Naive B cell (primary cell): Measurements from ENCODE around the gene CHST8. TPM values are rescaled to one million over a fixed set of nuclear protein-coding genes. Genes with fewer than 3 reads are reported as not detected.

ENCODE experiments used
- ATAC-seq, 2 donors: fragments of 150-1000 bp; cut with Tn5 transposase; 2 replicates each; pipeline ENCODE4 v1.10.0; 2021; ENCODE audit warnings: low read depth in 2 of 2, mild to moderate bottlenecking in 2 of 2, moderate library complexity in 2 of 2
- DNase-seq: peaks from one replicate; pipeline ENCODE4 v3.0.0; 2022
- H3K27ac Mint-ChIP-seq, 6 donors: one replicate each; pipeline ENCODE4 v1.8.0; 2020 to 2022; ENCODE audit warnings: mild to moderate bottlenecking in 6 of 6, mixed read lengths in 6 of 6, moderate library complexity in 5 of 6, inconsistent platforms in 2 of 6
- H3K27me3 Mint-ChIP-seq, 3 donors: one replicate each; pipeline ENCODE4 v1.8.0; 2021 to 2022; ENCODE audit warnings: mixed read lengths in 3 of 3, mild to moderate bottlenecking in 1 of 3
- H3K36me3 Mint-ChIP-seq, 2 donors: one replicate each; pipeline ENCODE4 v1.8.0; 2020 to 2022; ENCODE audit warnings: mixed read lengths in 2 of 2, inconsistent platforms in 1 of 2, mild to moderate bottlenecking in 1 of 2
- H3K4me1 Mint-ChIP-seq, 3 donors: one replicate each; pipeline ENCODE4 v1.8.0; 2020 to 2022; ENCODE audit warnings: mixed read lengths in 3 of 3, inconsistent platforms in 1 of 3, mild to moderate bottlenecking in 1 of 3, moderate library complexity in 1 of 3
- H3K4me3 Mint-ChIP-seq, 8 donors: one replicate each; pipeline ENCODE4 v1.8.0; 2020 to 2022; ENCODE audit warnings: mild to moderate bottlenecking in 8 of 8, mixed read lengths in 8 of 8, moderate library complexity in 8 of 8, inconsistent platforms in 2 of 8
- H3K9me3 Mint-ChIP-seq, 7 donors: one replicate each; pipeline ENCODE4 v1.8.0; 2020 to 2022; ENCODE audit warnings: mixed read lengths in 7 of 7, mild to moderate bottlenecking in 5 of 7, inconsistent platforms in 2 of 7, moderate library complexity in 1 of 7
- polyA plus RNA-seq, 6 donors: library from polyadenylated mRNA; unstranded; fragments of 300-500 nt; fragmentation: Illumina TruSeq; gene quantifications; one replicate each; pipeline ENCODE4 v1.2.3, GENCODE V29; 2021; ENCODE audit warnings: low read depth in 6 of 6

The CHST8 gene
- polyA plus RNA-seq, 6 donors from 2014 or later, result 0.17 to 0.55 TPM; not detected in 4

GRCh38 chr19:33777753-33778088 lies 156.0 kb downstream of the CHST8 start:
- Mint-ChIP-seq H3K36me3 (no peaks in the 10 kb centered on the region), H3K4me1 (peaks cover 7 to 15% (median 11%) of the 10 kb centered on the region in 3 donors), H3K27me3 (peaks cover 27 to 61% (median 58%) of the 10 kb centered on the region in 3 donors), H3K27ac (no peak overlapping the region), H3K9me3 (no peaks in the 10 kb centered on the region), H3K4me3 (no peak overlapping the region)
- DNase-seq, result no peak
- no peak for ATAC-seq

DNA sequence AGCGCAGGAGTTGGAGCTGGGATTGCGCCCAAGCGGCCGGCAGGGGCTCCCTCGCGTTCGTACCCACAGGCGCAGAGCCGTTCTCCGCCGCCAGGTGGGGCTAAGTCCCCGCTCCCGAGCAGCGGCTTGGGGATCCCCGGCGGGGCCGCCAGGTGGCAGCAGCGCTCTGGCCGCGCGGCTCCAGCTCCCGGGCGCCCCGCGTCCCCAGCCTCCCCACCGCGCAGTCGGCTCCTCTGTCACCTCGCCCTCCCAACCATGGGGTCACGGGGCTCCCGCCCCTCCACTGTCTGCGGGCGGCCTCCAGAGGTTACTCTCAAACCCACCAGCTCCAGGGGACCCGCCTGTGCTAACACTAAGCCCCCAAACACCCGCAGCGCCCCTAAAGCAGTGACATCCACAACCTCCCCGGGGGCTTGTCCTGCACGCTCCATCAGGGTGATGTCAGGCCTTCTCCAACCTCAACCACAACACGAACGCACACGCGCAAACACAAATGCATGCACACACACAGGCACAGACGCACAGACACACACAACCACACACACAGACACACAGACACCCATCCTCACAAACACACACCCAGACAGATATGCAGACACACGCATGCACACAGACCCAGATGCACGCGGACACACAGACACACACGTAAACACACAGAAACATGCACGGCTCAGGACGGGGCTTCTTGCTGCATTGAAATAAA lies 156.5 kb downstream of the CHST8 start:
- peak overlapping the region in 1 of 6 donors; percentile 18 for H3K27ac Mint-ChIP-seq
- peaks cover 7 to 15% (median 11%) of the 10 kb centered on the region in 3 donors for H3K4me1 Mint-ChIP-seq
- H3K27me3 Mint-ChIP-seq, result peaks cover 27 to 61% (median 58%) of the 10 kb centered on the region in 3 donors
- ATAC-seq, result peak; percentile 85 to 88
- no peaks in the 10 kb centered on the region for H3K9me3 Mint-ChIP-seq
- H3K36me3 Mint-ChIP-seq, result no peaks in the 10 kb centered on the region
- peak overlapping the region in 4 of 8 donors; percentile 13 to 85 (median 18) for H3K4me3 Mint-ChIP-seq
- peak; percentile 79 for DNase-seq

DNA sequence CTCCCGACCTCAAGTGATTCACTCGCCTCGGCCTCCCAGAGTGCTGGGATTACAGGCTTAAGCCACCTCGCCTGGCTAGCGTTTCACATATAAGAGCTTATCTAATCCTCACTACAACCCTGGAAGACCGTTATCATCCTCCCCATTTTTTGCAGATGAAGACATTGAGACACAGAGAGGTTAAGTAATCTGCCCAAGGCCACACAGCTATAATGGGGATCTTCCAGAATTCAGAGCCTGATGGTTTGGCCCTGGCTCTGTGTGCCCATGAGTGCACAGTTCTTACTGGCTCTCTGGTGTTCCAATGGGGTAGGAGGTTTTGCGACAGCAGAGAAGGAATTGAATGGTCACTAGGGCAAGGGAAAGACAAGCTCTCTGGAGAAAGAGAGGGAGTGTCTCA lies 158.1 kb downstream of the CHST8 start:
- DNase-seq (no peak), ATAC-seq (no peak)
- H3K4me3 Mint-ChIP-seq, result peak overlapping the region in 1 of 8 donors; percentile 43
- H3K4me1 Mint-ChIP-seq, result peaks cover 7 to 15% (median 11%) of the 10 kb centered on the region in 3 donors
- H3K27me3 Mint-ChIP-seq, result peaks cover 29 to 68% (median 57%) of the 10 kb centered on the region in 3 donors
- no peaks in the 10 kb centered on the region for H3K36me3 Mint-ChIP-seq
- no peak overlapping the region for H3K27ac Mint-ChIP-seq
- H3K9me3 Mint-ChIP-seq, result no peaks in the 10 kb centered on the region

DNA sequence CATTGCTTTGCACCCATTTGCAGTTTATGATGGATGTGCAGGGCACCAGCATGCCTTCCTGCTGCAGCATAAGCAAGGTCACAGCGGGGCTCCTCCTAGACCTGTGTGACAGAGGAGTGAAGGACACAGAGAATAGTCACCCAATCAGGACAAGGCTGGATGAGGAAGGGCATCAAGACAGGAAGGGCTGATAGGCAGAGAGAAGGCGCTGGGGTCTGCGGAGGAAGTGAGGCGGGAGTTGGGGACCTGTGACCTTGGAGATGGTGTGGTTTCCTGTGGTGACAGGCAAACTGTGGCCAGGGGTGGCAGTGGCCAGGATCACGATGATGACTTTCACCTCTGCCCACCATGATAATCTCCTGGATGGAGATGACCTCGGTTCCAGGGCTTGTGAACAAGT lies 158.5 kb downstream of the CHST8 start:
- no peak overlapping the region for H3K27ac Mint-ChIP-seq

GRCh38 chr19:33780746-33781145 lies 159.0 kb downstream of the CHST8 start:
- peaks cover 33 to 65% (median 51%) of the 10 kb centered on the region in 3 donors for H3K27me3 Mint-ChIP-seq
- H3K27ac Mint-ChIP-seq, result no peak overlapping the region
- ATAC-seq (no peak), DNase-seq (no peak)
- peaks cover 7 to 13% (median 11%) of the 10 kb centered on the region in 3 donors for H3K4me1 Mint-ChIP-seq
- H3K36me3 Mint-ChIP-seq, result no peaks in the 10 kb centered on the region
- H3K4me3 Mint-ChIP-seq, result no peak overlapping the region
- no peaks in the 10 kb centered on the region for H3K9me3 Mint-ChIP-seq

More for the DNA sequence above, 158.5 kb downstream of the CHST8 start:
- no peaks in the 10 kb centered on the region for H3K36me3 Mint-ChIP-seq
- no peaks in the 10 kb centered on the region for H3K9me3 Mint-ChIP-seq
- DNase-seq (no peak), ATAC-seq (no peak)
- peaks cover 7 to 15% (median 11%) of the 10 kb centered on the region in 3 donors for H3K4me1 Mint-ChIP-seq
- peaks cover 31 to 67% (median 53%) of the 10 kb centered on the region in 3 donors for H3K27me3 Mint-ChIP-seq
- H3K4me3 Mint-ChIP-seq, result no peak overlapping the region

GRCh38 chr19:33781415-33781935 lies 159.7 kb downstream of the CHST8 start:
- Mint-ChIP-seq H3K9me3 (no peaks in the 10 kb centered on the region), H3K27me3 (peaks cover 33 to 65% (median 49%) of the 10 kb centered on the region in 3 donors), H3K4me3 (no peak overlapping the region), H3K27ac (peak overlapping the region in 1 of 6 donors; percentile 91), H3K4me1 (peaks cover 7 to 11% (median 10%) of the 10 kb centered on the region in 3 donors), H3K36me3 (no peaks in the 10 kb centered on the region)
- DNase-seq, result no peak
- no peak for ATAC-seq

DNA sequence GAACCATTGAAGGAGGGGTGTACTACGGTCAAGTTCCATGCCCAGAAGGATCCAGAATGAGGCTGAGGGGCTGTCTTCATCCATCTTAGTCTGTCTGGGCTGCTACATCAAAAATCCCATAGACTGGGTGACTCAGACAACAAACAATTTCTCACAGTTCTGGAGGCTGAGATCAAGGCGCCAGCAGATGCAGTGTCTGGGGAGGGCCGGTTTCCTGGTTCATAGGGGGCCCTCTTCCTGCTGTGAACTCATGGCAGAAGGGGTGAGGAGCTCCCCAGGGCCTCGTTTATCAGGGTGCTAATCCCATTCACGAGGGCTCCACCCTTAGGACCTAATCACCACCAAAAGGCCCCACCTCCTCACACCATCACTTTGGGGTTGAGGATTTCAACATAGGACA lies 160.2 kb downstream of the CHST8 start:
- Mint-ChIP-seq H3K27ac (peak overlapping the region in 1 of 6 donors; percentile 91), H3K9me3 (no peaks in the 10 kb centered on the region), H3K4me3 (no peak overlapping the region), H3K36me3 (no peaks in the 10 kb centered on the region), H3K27me3 (peaks cover 37 to 65% (median 49%) of the 10 kb centered on the region in 3 donors), H3K4me1 (peaks cover 7 to 11% (median 10%) of the 10 kb centered on the region in 3 donors)
- ATAC-seq (no peak), DNase-seq (no peak)

DNA sequence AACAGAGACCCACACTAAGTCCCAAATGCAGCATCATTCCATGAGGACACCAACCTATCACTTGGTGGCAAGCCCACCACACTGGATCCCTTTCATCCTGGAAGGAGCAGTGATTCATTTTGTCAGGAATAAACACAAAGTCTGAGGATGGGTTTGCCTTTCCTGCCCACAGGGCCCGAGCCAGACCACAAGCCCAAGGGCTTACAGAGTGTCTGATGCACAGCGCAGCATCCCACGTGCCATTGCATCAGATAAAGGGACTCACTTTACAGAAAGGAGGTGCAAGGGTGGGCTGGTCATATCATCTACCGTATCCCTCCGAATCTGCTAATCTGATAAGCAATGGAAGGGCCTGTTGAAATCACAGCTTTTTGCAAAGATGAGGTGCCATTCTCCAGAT lies 162.7 kb downstream of the CHST8 start:
- ATAC-seq, result no peak
- peaks cover 0 to 2% (median 0%) of the 10 kb centered on the region in 3 donors for H3K4me1 Mint-ChIP-seq
- H3K4me3 Mint-ChIP-seq, result no peak overlapping the region
- H3K27me3 Mint-ChIP-seq, result peaks cover 43 to 65% (median 48%) of the 10 kb centered on the region in 3 donors
- peaks cover 0 to 4% (median 0%) of the 10 kb centered on the region in 7 donors for H3K9me3 Mint-ChIP-seq
- no peak for DNase-seq
- H3K36me3 Mint-ChIP-seq, result no peaks in the 10 kb centered on the region
- H3K27ac Mint-ChIP-seq, result no peak overlapping the region

GRCh38 chr19:33785795-33786194 lies 164.0 kb downstream of the CHST8 start:
- H3K9me3 Mint-ChIP-seq, result peaks cover 0 to 4% (median 0%) of the 10 kb centered on the region in 7 donors
- H3K27me3 Mint-ChIP-seq, result peaks cover 35 to 57% (median 42%) of the 10 kb centered on the region in 3 donors
- peaks cover 0 to 2% (median 0%) of the 10 kb centered on the region in 3 donors for H3K4me1 Mint-ChIP-seq
- DNase-seq (no peak), ATAC-seq (no peak)
- no peaks in the 10 kb centered on the region for H3K36me3 Mint-ChIP-seq
- H3K27ac Mint-ChIP-seq, result no peak overlapping the region
- no peak overlapping the region for H3K4me3 Mint-ChIP-seq

DNA sequence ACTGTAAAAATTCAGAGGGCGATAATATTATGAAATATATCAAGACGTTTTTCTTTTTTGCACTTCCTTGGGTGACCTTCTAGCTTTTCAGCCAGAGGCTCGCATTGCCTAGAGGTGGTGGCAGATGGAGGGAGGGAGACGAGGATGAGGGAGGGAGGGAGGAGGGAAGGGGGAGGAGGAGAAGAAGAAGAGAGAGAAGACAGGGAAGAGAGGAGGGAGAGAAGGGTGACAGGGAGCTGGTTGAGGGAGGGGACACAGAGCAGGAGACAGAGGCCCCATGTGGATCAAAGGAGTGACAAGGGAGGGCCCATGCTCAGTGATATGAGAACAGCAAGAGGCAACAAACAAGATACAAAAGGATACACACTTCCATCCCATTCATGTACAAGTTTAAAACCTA lies 166.9 kb downstream of the CHST8 start:
- H3K27ac Mint-ChIP-seq, result no peak overlapping the region
- ATAC-seq, result no peak
- no peaks in the 10 kb centered on the region for H3K36me3 Mint-ChIP-seq
- H3K4me3 Mint-ChIP-seq, result no peak overlapping the region
- peaks cover 44 to 60% (median 49%) of the 10 kb centered on the region in 3 donors for H3K27me3 Mint-ChIP-seq
- DNase-seq, result no peak
- no peaks in the 10 kb centered on the region for H3K4me1 Mint-ChIP-seq
- H3K9me3 Mint-ChIP-seq, result peaks cover 0 to 4% (median 0%) of the 10 kb centered on the region in 7 donors

DNA sequence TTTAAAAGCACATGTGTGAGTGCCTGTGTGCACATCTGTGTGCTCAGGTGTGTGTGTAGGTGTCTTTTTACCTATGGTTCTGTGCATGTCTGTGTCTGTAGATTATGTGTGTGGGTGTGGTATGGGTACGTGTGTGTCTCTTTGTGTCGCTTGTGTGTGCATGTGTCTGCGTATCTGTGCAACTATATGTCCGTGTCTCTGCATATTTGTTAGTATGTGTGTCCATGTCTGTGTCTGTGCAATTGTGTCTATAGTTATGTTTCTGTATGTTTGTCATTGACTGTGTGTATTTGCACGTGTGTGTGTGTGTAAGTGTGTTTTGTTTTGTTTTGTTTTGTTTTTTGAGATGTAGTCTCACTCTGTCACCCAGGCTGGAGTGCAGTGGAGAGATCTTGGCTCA lies 167.6 kb downstream of the CHST8 start:
- no peaks in the 10 kb centered on the region for H3K4me1 Mint-ChIP-seq
- H3K27ac Mint-ChIP-seq, result no peak overlapping the region
- H3K4me3 Mint-ChIP-seq, result no peak overlapping the region
- H3K27me3 Mint-ChIP-seq, result peaks cover 44 to 56% (median 49%) of the 10 kb centered on the region in 3 donors
- no peak for DNase-seq
- peaks cover 0 to 4% (median 0%) of the 10 kb centered on the region in 7 donors for H3K9me3 Mint-ChIP-seq
- no peak for ATAC-seq
- H3K36me3 Mint-ChIP-seq, result no peaks in the 10 kb centered on the region

- peaks cover 19 to 27% (median 23%) of the 10 kb centered on the region in 3 donors for H3K27me3 Mint-ChIP-seq
- peak overlapping the region; percentile 42 to 81 (median 74) for H3K4me3 Mint-ChIP-seq
- DNase-seq (no peak), ATAC-seq (no peak)
- no peaks in the 10 kb centered on the region for H3K36me3 Mint-ChIP-seq
- H3K9me3 Mint-ChIP-seq, result no peaks in the 10 kb centered on the region
- H3K4me1 Mint-ChIP-seq, result peaks cover 0 to 6% (median 5%) of the 10 kb centered on the region in 3 donors
- H3K27ac Mint-ChIP-seq, result no peak overlapping the region
These were observed 173.1 kb downstream of the CHST8 start for GRCh38 chr19:33794683-33795369.

DNA sequence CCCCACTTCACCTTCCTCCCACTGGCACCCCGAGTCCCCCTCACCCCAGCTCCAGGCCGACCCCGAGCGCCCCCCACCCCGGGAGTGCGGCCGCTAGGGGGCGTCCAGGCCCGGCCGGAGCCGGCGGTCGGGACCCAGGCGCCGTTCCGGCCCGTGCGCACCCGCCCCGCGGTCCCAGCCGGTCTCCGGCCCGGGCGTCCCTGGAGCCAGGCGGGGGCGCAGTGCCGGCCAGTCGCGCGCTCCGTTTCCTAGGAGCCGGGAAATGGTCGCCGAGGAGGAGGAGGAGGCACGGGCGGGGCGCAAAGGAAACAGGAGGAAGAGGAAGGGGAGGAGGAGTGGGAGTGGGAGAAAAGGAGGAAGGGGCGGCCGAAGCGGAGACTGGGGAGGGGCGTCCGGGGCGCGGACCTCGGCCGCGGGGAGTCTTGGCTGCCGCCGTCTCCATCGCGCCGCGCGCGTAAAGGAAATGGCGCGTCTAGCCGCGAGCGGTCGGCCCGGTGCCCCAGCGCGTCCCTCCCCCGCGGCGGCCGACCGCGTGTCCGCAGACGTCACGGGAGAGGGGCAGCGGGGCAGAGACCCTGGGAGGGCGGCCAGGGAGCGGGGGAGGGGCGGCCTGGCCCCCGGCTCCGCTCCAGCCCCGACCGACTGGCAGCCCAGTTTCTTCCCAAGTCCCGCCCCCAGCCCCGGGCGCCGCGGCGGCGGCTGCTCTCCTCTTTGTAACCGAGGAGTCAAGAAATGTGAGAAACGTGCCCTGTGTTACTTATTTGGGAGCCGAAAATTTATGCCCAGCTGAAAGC lies 173.8 kb downstream of the CHST8 start:
- Mint-ChIP-seq H3K36me3 (no peaks in the 10 kb centered on the region), H3K9me3 (no peaks in the 10 kb centered on the region), H3K27ac (peak overlapping the region in 1 of 6 donors; percentile 96), H3K27me3 (peaks cover 19 to 30% (median 21%) of the 10 kb centered on the region in 3 donors), H3K4me1 (peaks cover 0 to 6% (median 5%) of the 10 kb centered on the region in 3 donors), H3K4me3 (peak overlapping the region; percentile 74 to 85 (median 81))
- DNase-seq, result peak; percentile 43
- ATAC-seq, result peak; percentile 73 to 78
